Measurements from ENCODE around the gene KSR2.

- TF ChIP-seq, protein P1, sequence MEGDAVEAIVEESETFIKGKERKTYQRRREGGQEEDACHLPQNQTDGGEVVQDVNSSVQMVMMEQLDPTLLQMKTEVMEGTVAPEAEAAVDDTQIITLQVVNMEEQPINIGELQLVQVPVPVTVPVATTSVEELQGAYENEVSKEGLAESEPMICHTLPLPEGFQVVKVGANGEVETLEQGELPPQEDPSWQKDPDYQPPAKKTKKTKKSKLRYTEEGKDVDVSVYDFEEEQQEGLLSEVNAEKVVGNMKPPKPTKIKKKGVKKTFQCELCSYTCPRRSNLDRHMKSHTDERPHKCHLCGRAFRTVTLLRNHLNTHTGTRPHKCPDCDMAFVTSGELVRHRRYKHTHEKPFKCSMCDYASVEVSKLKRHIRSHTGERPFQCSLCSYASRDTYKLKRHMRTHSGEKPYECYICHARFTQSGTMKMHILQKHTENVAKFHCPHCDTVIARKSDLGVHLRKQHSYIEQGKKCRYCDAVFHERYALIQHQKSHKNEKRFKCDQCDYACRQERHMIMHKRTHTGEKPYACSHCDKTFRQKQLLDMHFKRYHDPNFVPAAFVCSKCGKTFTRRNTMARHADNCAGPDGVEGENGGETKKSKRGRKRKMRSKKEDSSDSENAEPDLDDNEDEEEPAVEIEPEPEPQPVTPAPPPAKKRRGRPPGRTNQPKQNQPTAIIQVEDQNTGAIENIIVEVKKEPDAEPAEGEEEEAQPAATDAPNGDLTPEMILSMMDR (IDR thresholded peaks at IDR 0.05) = no peak
- no peak for TF ChIP-seq POLR2A (IDR thresholded peaks at IDR 0.05)
Observed at GRCh38 chr12:117977373-117977772, 8.6 kb upstream of the KSR2 start.
